Colon (tissue), 2 donors: ENCODE results near the gene AJM1.
"Not testable (repeated sequence)": the region's sequence is repeated elsewhere in the genome, so short reads cannot be mapped to it uniquely, and the experiment has no call there.

Experiments
- FAIRE-seq: peaks from 2 replicates; lab custom pipeline; 2012; peaks lifted over from hg19 to GRCh38; lab: Jason Lieb, UNC
- donor health status: control.
- donor health status: control.

AJM1 gene

GRCh38 chr9:136831720-136832104 lies 10.6 kb upstream of the AJM1 start:
- FAIRE-seq: no peak

GRCh38 chr9:136832581-136832980 lies 9.7 kb upstream of the AJM1 start:
- no peak for FAIRE-seq

GRCh38 chr9:136833381-136834048 lies 8.8 kb upstream of the AJM1 start:
- FAIRE-seq: not testable (repeated sequence)

DNA sequence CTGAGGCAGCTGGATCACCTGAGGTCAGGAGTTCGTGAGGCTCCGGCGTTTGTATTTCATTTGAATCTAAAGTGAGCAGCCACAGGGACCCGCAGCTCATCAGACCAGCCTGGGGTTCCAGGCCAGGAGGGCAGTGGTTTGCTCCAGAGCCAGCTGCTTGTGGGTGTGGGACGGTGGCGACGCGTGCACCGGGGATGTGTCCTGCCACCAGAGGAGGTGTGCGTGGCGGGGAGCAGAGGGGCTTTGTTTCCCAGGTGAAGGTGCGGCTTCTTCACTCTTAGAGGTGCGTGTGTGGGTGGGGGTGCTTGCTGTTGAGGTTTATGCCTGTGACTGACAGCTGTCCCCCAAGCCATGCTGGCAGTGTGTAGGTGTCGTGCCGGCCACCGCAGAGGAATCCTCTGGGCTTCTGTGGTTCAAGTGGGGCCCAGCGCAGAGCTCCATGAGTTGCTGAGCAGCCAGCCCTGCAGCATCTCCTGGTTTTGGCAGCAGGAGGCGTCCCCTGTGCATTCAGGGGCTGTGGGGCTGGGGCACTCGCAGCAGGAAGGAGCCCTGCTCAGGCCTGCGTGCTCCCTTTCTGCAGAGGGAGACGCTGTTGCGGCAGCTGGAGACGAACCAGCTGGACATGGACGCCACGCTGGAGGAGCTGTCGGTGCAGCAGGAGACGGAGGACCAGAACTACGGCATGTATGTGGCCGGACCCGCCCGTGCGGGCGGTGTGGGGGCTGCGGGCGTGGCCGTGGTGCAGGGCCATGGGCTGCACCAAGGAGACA lies 6.9 kb upstream of the AJM1 start:
- FAIRE-seq: no peak

GRCh38 chr9:136835932-136836904 lies 6.1 kb upstream of the AJM1 start:
- no peak for FAIRE-seq

DNA sequence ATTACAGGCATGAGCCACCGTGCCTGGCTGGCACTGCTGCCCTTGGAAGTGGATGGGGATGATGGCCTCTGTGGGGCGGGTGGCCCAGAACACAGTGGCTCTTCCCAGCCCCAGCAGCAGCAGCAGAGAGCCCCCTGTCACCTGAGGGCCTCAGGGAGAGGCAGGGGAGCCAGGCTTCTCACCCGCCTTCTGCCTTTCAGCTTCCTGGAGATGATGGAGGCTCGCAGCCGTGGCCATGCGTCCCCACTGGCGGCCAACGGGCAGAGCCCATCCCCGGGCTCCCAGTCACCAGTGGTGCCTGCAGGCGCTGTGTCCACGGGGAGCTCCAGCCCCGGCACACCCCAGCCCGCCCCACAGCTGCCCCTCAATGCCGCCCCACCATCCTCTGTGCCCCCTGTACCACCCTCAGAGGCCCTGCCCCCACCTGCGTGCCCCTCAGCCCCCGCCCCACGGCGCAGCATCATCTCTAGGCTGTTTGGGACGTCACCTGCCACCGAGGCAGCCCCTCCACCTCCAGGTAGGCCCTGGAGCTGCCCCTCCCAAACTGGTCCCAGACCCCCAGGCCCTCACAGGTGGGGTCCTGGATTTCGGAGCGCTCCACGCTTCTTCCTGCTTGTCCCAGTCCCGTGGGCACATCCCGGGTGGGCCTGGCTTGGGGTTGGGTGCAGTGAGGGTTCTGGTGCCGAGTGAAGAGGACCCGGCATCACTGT lies 5.0 kb upstream of the AJM1 start:
- FAIRE-seq: no peak

GRCh38 chr9:136837856-136838277 lies 4.4 kb upstream of the AJM1 start:
- FAIRE-seq: not testable (repeated sequence)

GRCh38 chr9:136838314-136839228 lies 3.7 kb upstream of the AJM1 start:
- FAIRE-seq: no peak

- no peak for FAIRE-seq
These were observed 2.8 kb upstream of the AJM1 start for GRCh38 chr9:136839229-136840139.

DNA sequence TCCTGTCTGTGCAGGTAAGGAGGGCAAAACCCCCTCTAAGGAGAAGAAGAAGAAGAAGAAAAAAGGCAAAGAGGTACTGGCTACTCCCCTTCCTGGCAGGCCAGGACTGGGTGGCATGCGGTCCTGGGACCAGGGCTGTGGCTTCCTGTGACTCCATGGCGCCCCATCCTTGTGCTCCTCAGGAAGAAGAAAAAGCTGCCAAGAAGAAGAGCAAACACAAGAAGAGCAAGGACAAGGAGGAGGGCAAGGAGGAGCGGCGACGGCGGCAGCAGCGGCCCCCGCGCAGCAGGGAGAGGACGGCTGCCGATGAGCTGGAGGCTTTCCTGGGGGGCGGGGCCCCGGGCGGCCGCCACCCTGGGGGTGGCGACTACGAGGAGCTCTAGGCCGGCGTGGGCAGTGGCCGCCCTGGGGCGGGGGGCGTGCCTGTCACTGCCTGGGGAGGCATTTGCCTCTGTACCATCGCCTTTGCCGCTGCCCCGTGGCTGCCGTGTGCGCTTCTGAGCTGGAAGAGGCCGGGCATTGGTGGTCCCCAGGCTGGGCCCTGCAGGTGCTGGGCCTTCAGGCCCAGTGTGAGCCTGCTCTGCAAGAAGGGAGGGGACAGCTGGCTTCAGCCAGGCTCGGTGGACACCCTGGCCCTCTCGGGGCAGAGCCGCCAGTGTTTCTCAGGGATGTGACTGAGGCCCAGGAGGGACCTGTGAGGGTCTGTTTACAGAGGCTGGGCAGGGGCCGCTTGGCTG lies 2.0 kb upstream of the AJM1 start:
- FAIRE-seq: no peak

DNA sequence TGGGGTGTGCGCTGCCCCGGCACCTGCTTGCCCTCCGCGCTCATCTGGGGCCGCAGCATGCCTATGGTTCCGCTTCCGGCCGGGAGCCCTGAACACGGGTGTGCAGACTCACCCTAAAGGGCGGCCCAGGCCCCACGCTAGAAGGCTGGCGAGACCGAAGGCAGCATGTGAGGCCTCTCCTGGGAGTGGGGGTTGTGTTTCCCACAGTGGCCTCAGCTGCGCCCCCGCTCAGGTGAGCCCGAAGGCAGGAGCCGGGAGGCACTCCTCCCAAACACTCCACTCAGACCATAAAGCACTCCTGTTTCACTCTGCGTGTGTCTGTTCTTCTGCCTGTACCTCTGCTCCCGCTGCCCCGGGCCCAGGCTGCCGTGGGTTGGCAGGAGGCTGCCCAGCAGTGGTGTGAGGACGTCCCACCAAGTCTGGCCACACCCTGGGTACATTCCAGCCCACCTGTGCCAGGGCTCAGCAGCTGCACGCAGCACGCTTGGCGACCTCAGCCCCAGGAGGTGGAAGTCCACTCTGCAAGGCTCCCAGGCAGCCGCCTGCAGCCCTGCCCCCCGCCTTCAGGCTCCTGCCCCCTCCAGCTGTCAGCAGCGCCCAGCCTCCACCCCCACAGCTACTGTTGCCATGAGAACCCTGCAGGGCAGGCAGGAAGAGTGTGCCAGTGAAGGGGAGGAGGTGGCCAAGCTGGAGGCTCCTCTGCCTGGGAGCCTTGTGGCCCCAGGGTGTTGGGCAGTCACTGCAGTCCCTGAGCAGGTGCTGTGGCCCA lies 1.2 kb upstream of the AJM1 start:
- FAIRE-seq: no peak

DNA sequence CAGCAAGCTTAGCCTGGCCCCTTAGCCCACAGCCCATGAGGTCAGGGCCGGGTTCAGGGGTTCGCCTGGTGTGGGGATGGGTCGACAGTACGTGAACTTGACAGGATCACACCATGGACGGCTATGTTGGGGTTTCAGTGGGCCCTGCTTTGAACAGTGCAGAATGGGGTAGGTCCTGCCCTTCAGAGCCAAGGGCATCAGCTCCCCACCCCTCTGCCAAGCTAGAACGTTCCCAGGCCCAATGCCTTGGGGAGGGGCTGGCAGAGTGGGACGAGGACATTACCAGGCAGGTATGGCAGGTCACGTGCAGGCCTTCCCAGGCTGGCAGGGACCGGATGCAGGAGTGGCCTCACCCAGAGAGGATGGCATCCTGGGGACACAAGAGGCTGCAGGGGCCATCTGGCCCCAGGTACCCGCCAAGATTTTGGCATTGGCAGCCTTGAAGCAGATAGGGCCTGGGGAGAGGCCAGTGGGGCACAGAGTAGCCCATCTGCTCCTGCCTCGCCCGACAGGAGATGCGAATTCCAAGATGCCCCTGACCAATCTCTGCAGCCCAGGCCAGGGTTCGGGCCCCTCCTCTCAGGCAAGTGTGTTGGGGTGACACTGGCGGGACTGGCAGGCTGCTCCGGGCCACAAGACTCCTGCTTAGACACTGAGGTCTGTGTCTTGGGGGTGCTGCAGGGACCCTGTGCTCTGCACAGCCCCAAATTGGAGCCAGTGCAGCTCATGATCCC lies 465 bp upstream of the AJM1 start:
- not testable (repeated sequence) for FAIRE-seq

- FAIRE-seq: not testable (repeated sequence)
These were observed 1.0 kb downstream of the AJM1 start for GRCh38 chr9:136843159-136843800.

GRCh38 chr9:136843801-136844740 lies 1.8 kb downstream of the AJM1 start:
- FAIRE-seq: not testable (repeated sequence)

DNA sequence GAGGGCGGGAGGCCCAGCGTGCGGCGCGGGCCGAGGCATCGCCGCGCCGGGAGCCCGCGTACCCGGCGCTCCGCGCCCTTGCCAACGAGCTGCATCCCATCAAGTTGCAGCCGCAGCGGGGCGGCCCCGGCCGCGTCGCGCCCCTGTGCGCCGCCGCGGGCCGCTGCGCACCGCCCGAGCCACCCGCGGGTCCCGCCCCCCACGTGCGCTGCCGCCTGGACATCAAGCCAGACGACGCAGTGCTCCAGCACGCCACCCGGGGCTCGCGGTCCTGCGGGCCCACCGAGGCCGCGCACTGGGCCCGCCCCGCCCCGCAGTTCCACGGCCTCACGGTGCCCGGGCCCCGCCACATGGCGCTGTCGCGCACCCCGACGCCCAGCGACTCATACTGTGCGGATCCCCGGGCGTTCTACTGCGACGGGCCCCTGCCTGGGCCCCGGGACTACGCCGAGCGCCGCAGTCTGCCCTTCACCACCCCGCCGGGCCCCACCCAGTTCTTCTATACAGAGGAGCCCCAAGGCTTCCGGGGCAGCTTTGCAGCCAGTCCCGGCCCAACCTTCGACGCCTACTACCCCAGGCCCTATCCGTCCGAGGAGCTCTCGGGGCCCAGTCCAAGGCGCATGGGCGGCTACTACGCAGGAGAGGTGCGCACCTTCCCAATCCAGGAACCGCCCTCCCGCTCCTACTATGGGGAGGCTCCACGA lies 2.6 kb downstream of the AJM1 start:
- FAIRE-seq: no peak
